RWPE2 (cell line): Measurements from ENCODE around the gene WDR93.

Experiments used
- ATAC-seq: fragments of 200-7000 bp; cut with Tn5 transposase; 3 replicates; pipeline ENCODE4 v1.9.1; 2021; ENCODE audit warnings: low read depth
- DNase-seq: peaks from one replicate; pipeline ENCODE4 v3.0.0-alpha.2; 2020; ENCODE audit warnings: low spot score
- H3K27ac ChIP-seq: fragments of 450-650 bp; 2 replicates; pipeline ENCODE4 v1.5.1; 2017; ENCODE audit warnings: mild to moderate bottlenecking; ENCODE audit not compliant: poor library complexity, severe bottlenecking
- H3K27me3 ChIP-seq: fragments of 250-450 bp; sonication (Bioruptor Pico); 2 replicates; pipeline ENCODE4 v1.5.1; 2021; ENCODE audit warnings: mild to moderate bottlenecking, moderate library complexity; ENCODE audit not compliant: insufficient read depth, poor library complexity, severe bottlenecking
- H3K36me3 ChIP-seq: fragments of 250-450 bp; sonication (Bioruptor Pico); 2 replicates; pipeline ENCODE4 v1.5.1; 2020; ENCODE audit warnings: low read depth, mild to moderate bottlenecking, moderate library complexity
- H3K4me1 ChIP-seq: fragments of 250-450 bp; sonication (Bioruptor Pico); 2 replicates; pipeline ENCODE4 v1.5.1; 2021; ENCODE audit warnings: mild to moderate bottlenecking, moderate library complexity; ENCODE audit not compliant: insufficient read depth, poor library complexity, severe bottlenecking
- H3K4me3 ChIP-seq: fragments of 250-450 bp; sonication (Bioruptor Pico); 2 replicates; pipeline ENCODE4 v1.5.1; 2021; ENCODE audit warnings: mild to moderate bottlenecking, moderate library complexity; ENCODE audit not compliant: severe bottlenecking
- H3K9me3 ChIP-seq: fragments of 250-450 bp; sonication (Bioruptor Pico); 2 replicates; pipeline ENCODE4 v1.5.1; 2021; ENCODE audit warnings: mild to moderate bottlenecking, moderate library complexity; ENCODE audit not compliant: severe bottlenecking
- CTCF ChIP-seq: fragments of 450-650 bp; IDR thresholded peaks from one replicate; pipeline ENCODE4 v1.5.1; 2017; ENCODE audit warnings: mild to moderate bottlenecking, moderate library complexity; ENCODE audit not compliant: poor library complexity, severe bottlenecking

Gene WDR93

GRCh38 chr15:89743594-89743993, 53.0 kb downstream of the WDR93 start:
- Histone ChIP-seq H3K4me1 (no peaks in the 10 kb centered on the region), H3K9me3 (no peaks in the 10 kb centered on the region), H3K4me3 (no peak overlapping the region), H3K27ac (no peak overlapping the region), H3K36me3 (no peaks in the 10 kb centered on the region), H3K27me3 (no peaks in the 10 kb centered on the region)
- DNase-seq: peak; percentile 57
- TF ChIP-seq CTCF: no peak
- no peak for ATAC-seq

GRCh38 chr15:89745131-89745530, 54.5 kb downstream of the WDR93 start:
- H3K27me3 ChIP-seq: no peaks in the 10 kb centered on the region
- DNase-seq (no peak), ATAC-seq (no peak)
- H3K4me3 ChIP-seq: no peak overlapping the region
- H3K9me3 ChIP-seq: no peaks in the 10 kb centered on the region
- no peaks in the 10 kb centered on the region for H3K36me3 ChIP-seq
- no peak for TF ChIP-seq CTCF
- H3K4me1 ChIP-seq: no peaks in the 10 kb centered on the region
- no peak overlapping the region for H3K27ac ChIP-seq

- DNase-seq (no peak), ATAC-seq (no peak)
- H3K36me3 ChIP-seq: no peaks in the 10 kb centered on the region
- no peaks in the 10 kb centered on the region for H3K4me1 ChIP-seq
- no peak overlapping the region for H3K27ac ChIP-seq
- H3K4me3 ChIP-seq: no peak overlapping the region
- H3K9me3 ChIP-seq: no peaks in the 10 kb centered on the region
- TF ChIP-seq CTCF: no peak
- no peaks in the 10 kb centered on the region for H3K27me3 ChIP-seq
These were observed 55.2 kb downstream of the WDR93 start for GRCh38 chr15:89745768-89746167.

GRCh38 chr15:89746386-89746780, 55.8 kb downstream of the WDR93 start:
- no peak overlapping the region for H3K4me3 ChIP-seq
- no peaks in the 10 kb centered on the region for H3K9me3 ChIP-seq
- no peak for TF ChIP-seq CTCF
- no peaks in the 10 kb centered on the region for H3K27me3 ChIP-seq
- ATAC-seq (no peak), DNase-seq (no peak)
- H3K36me3 ChIP-seq: no peaks in the 10 kb centered on the region
- H3K27ac ChIP-seq: no peak overlapping the region
- H3K4me1 ChIP-seq: no peaks in the 10 kb centered on the region

GRCh38 chr15:89747708-89748682, 57.4 kb downstream of the WDR93 start:
- ATAC-seq: no peak
- Histone ChIP-seq H3K9me3 (no peaks in the 10 kb centered on the region), H3K4me3 (no peak overlapping the region), H3K36me3 (no peaks in the 10 kb centered on the region), H3K27me3 (no peaks in the 10 kb centered on the region), H3K4me1 (peaks cover 3% of the 10 kb centered on the region), H3K27ac (no peak overlapping the region)
- no peak for TF ChIP-seq CTCF
- no peak for DNase-seq
